Suprapubic skin (tissue), 4 donors: Measurements from ENCODE around the gene ANKRD11.
"Not testable (repeated sequence)": the region's sequence is repeated elsewhere in the genome, so short reads cannot be mapped to it uniquely, and the experiment has no call there.

Source experiments
- EP300 ChIP-seq: sonication (generic); formaldehyde crosslinking; IDR thresholded peaks from one replicate; pipeline ENCODE4 v1.6.1; 2017; ENCODE audit warnings: antibody characterized with exemption
- POLR2A ChIP-seq, 2 donors: fragments of 450-650 bp; IDR thresholded peaks; one replicate each; pipeline ENCODE4 v1.6.1; 2017; ENCODE audit warnings: antibody characterized with exemption in 2 of 2, mild to moderate bottlenecking in 2 of 2, moderate library complexity in 2 of 2
- POLR2AphosphoS5 ChIP-seq, 3 donors: sonication (generic); formaldehyde crosslinking; IDR thresholded peaks; one replicate each; pipeline ENCODE4 v1.6.1; 2017; ENCODE audit warnings: antibody characterized with exemption in 3 of 3
- TF ChIP-seq, protein P1 (sequence below), 2 donors: fragments of 200-600 bp in 1 of 2; fragments of 450-650 bp in 1 of 2; sonication (generic) in 1 of 2; IDR thresholded peaks; one replicate each; pipeline ENCODE4 v1.5.1; 2016 to 2019; ENCODE audit warnings: antibody characterized with exemption in 2 of 2, mild to moderate bottlenecking in 1 of 2, moderate library complexity in 1 of 2

DNA sequence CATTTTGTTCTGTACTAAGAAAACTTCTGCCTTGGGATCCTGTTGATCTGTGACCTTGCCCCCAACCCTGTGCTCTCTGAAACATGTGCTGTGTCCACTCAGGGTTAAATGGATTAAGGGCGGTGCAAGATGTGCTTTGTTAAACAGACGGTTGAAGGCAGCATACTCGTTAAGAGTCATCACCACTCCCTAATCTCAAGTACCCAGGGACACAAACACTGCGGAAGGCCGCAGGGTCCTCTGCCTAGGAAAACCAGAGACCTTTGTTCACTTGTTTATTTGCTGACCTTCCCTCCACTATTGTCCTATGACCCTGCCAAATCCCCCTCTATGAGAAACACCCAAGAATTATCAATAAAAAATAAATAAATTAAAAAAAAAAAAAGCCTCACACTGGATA is 27.0 kb downstream of the ANKRD11 start:
- TF ChIP-seq, protein P1, sequence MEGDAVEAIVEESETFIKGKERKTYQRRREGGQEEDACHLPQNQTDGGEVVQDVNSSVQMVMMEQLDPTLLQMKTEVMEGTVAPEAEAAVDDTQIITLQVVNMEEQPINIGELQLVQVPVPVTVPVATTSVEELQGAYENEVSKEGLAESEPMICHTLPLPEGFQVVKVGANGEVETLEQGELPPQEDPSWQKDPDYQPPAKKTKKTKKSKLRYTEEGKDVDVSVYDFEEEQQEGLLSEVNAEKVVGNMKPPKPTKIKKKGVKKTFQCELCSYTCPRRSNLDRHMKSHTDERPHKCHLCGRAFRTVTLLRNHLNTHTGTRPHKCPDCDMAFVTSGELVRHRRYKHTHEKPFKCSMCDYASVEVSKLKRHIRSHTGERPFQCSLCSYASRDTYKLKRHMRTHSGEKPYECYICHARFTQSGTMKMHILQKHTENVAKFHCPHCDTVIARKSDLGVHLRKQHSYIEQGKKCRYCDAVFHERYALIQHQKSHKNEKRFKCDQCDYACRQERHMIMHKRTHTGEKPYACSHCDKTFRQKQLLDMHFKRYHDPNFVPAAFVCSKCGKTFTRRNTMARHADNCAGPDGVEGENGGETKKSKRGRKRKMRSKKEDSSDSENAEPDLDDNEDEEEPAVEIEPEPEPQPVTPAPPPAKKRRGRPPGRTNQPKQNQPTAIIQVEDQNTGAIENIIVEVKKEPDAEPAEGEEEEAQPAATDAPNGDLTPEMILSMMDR (IDR thresholded peaks at IDR 0.05), result not testable (repeated sequence)
- TF ChIP-seq POLR2AphosphoS5 (IDR thresholded peaks at IDR 0.05); POLR2A (IDR thresholded peaks at IDR 0.05); EP300: not testable (repeated sequence)
